DOHH2 (cell line): ENCODE results near the gene DIS3L2.
"Not testable (repeated sequence)": the region's sequence is repeated elsewhere in the genome, so short reads cannot be mapped to it uniquely, and the experiment has no call there.

Experiments used
- H3F3A ChIP-seq: fragments of 200-600 bp; sonication (generic), shearing (Covaris generic); 2 replicates; pipeline ENCODE4 v1.6.0; 2016; ENCODE audit warnings: antibody characterized with exemption, mild to moderate bottlenecking; ENCODE audit not compliant: control insufficient read depth, insufficient read depth
- H3K27ac ChIP-seq: fragments of 200-600 bp; sonication (generic); 2 replicates; pipeline ENCODE4 v1.5.1; 2014; ENCODE audit warnings: low read depth, mild to moderate bottlenecking, low read length, moderate library complexity
- H3K27me3 ChIP-seq: fragments of 200-600 bp; sonication (generic); 2 replicates; pipeline ENCODE4 v1.6.1; 2014; ENCODE audit warnings: mild to moderate bottlenecking, low read length, mixed read lengths; ENCODE audit not compliant: control insufficient read depth
- H3K36me3 ChIP-seq: fragments of 200-600 bp; sonication (generic); 2 replicates; pipeline ENCODE4 v1.6.1; 2014; ENCODE audit warnings: mild to moderate bottlenecking, low read length, moderate library complexity, mixed read lengths; ENCODE audit not compliant: control insufficient read depth
- H3K4me1 ChIP-seq: fragments of 200-600 bp; sonication (generic); 2 replicates; pipeline ENCODE4 v1.6.1; 2014; ENCODE audit warnings: mild to moderate bottlenecking, low read length, mixed read lengths; ENCODE audit not compliant: control insufficient read depth
- H3K4me2 ChIP-seq: fragments of 200-600 bp; sonication (generic); 2 replicates; pipeline ENCODE4 v1.6.0; 2014; ENCODE audit warnings: mild to moderate bottlenecking, low read length, moderate library complexity
- H3K4me3 ChIP-seq: fragments of 200-600 bp; sonication (generic); 2 replicates; pipeline ENCODE4 v1.5.1; 2014; ENCODE audit warnings: mild to moderate bottlenecking, low read length, mixed read lengths
- H3K79me2 ChIP-seq: fragments of 200-600 bp; sonication (generic); 2 replicates; pipeline ENCODE4 v1.6.1; 2014; ENCODE audit warnings: mild to moderate bottlenecking, low read length, mixed read lengths; ENCODE audit not compliant: control insufficient read depth
- H3K9me2 ChIP-seq: fragments of 200-600 bp; sonication (generic); replicated peaks from 2 replicates; pipeline ENCODE4 v1.6.1; 2014; ENCODE audit warnings: mild to moderate bottlenecking, low read length, mixed read lengths; ENCODE audit not compliant: control insufficient read depth
- H3K9me3 ChIP-seq: fragments of 200-600 bp; sonication (generic); 2 replicates; pipeline ENCODE4 v1.6.1; 2014; ENCODE audit warnings: antibody characterized with exemption, low read length, mixed read lengths; ENCODE audit not compliant: control insufficient read depth, insufficient read depth
- H4K20me1 ChIP-seq: fragments of 200-600 bp; sonication (generic); 2 replicates; pipeline ENCODE4 v1.6.0; 2014; ENCODE audit warnings: low read depth, mild to moderate bottlenecking, antibody characterized with exemption, low read length, moderate library complexity; ENCODE audit not compliant: control insufficient read depth, insufficient read depth
- EZH2phosphoT487 ChIP-seq: fragments of 200-600 bp; sonication (generic); IDR thresholded peaks from 2 replicates; pipeline ENCODE4 v1.6.1; 2017; ENCODE audit warnings: borderline replicate concordance, mild to moderate bottlenecking, antibody characterized with exemption, low read length, moderate library complexity, mixed read lengths
- TF ChIP-seq, protein P1 (sequence below): fragments of 200-600 bp; sonication (generic); IDR thresholded peaks from one replicate; pipeline ENCODE4 v1.5.1; 2014; ENCODE audit warnings: antibody characterized with exemption, mild to moderate bottlenecking, low read depth, low read length; ENCODE audit not compliant: poor library complexity, severe bottlenecking

Gene DIS3L2

GRCh38 chr2:232361646-232362045 is 400.1 kb downstream of the DIS3L2 start:
- TF ChIP-seq, protein P1, sequence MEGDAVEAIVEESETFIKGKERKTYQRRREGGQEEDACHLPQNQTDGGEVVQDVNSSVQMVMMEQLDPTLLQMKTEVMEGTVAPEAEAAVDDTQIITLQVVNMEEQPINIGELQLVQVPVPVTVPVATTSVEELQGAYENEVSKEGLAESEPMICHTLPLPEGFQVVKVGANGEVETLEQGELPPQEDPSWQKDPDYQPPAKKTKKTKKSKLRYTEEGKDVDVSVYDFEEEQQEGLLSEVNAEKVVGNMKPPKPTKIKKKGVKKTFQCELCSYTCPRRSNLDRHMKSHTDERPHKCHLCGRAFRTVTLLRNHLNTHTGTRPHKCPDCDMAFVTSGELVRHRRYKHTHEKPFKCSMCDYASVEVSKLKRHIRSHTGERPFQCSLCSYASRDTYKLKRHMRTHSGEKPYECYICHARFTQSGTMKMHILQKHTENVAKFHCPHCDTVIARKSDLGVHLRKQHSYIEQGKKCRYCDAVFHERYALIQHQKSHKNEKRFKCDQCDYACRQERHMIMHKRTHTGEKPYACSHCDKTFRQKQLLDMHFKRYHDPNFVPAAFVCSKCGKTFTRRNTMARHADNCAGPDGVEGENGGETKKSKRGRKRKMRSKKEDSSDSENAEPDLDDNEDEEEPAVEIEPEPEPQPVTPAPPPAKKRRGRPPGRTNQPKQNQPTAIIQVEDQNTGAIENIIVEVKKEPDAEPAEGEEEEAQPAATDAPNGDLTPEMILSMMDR = no peak
- TF ChIP-seq EZH2phosphoT487 = no peak
- H3K79me2 ChIP-seq = no peaks in the 10 kb centered on the region

GRCh38 chr2:232362174-232362900 is 400.8 kb downstream of the DIS3L2 start:
- Histone ChIP-seq H3K79me2 (no peaks in the 10 kb centered on the region), H3K9me2 (no peaks in the 10 kb centered on the region), H3K27me3 (no peaks in the 10 kb centered on the region), H3K9me3 (peaks cover 5% of the 10 kb centered on the region; the same call in 1 of the 2 replicates), H3F3A (no peaks in the 10 kb centered on the region), H3K4me2 (no peak overlapping the region), H3K27ac (no peak overlapping the region), H3K36me3 (no peaks in the 10 kb centered on the region), H3K4me1 (peaks cover 12% of the 10 kb centered on the region), H3K4me3 (no peak overlapping the region), H4K20me1 (no peaks in the 10 kb centered on the region)
- no peak for TF ChIP-seq EZH2phosphoT487
- TF ChIP-seq, protein P1 = no peak

More at GRCh38 chr2:232361646-232362045, 400.1 kb downstream of the DIS3L2 start:
- no peaks in the 10 kb centered on the region for H3F3A ChIP-seq
- H3K4me1 ChIP-seq = peaks cover 12% of the 10 kb centered on the region
- no peaks in the 10 kb centered on the region for H4K20me1 ChIP-seq
- H3K4me2 ChIP-seq = no peak overlapping the region
- H3K27ac ChIP-seq = no peak overlapping the region
- H3K36me3 ChIP-seq = no peaks in the 10 kb centered on the region
- peaks cover 5% of the 10 kb centered on the region; the same call in 1 of the 2 replicates for H3K9me3 ChIP-seq
- no peaks in the 10 kb centered on the region for H3K9me2 ChIP-seq
- H3K27me3 ChIP-seq = no peaks in the 10 kb centered on the region
- H3K4me3 ChIP-seq = no peak overlapping the region

- peak overlapping the region; percentile 22 for H3K4me3 ChIP-seq
- H3K4me2 ChIP-seq = peak overlapping the region; percentile 57
Observed at GRCh38 chr2:232363064-232363783, 401.7 kb downstream of the DIS3L2 start.

More at GRCh38 chr2:232363064-232363783, 401.7 kb downstream of the DIS3L2 start:
- H3F3A ChIP-seq, H3K9me3 ChIP-seq, H3K27ac ChIP-seq, H3K27me3 ChIP-seq, H3K79me2 ChIP-seq, H4K20me1 ChIP-seq, H3K36me3 ChIP-seq, H3K9me2 ChIP-seq: not testable (repeated sequence)
- peaks cover 12% of the 10 kb centered on the region for H3K4me1 ChIP-seq
